Heart right ventricle (tissue), 16 donors: ENCODE data around the gene RCOR3. TPM values are rescaled to one million over a fixed set of nuclear protein-coding genes. Genes with fewer than 3 reads are reported as not detected.

Experiments
- ATAC-seq, 8 donors: fragments of 200-7000 bp; cut with Tn5 transposase; one replicate each; pipeline ENCODE4 v1.9.1; 2020; ENCODE audit warnings: mild to moderate bottlenecking in 8 of 8, moderate library complexity in 8 of 8, moderate number of reproducible peaks in 1 of 8
- DNase-seq, 2 donors: peaks; one replicate each; pipeline ENCODE4 v3.0.0-alpha.2; 2020
- H3K27ac ChIP-seq, 10 donors: fragments of 200-600 bp; sonication (generic) in 2 of 10; one replicate each; pipeline versions ENCODE4 v1.5.0 to v1.8.0; 2020 to 2022; ENCODE audit warnings: mild to moderate bottlenecking in 3 of 10
- H3K27me3 ChIP-seq, 7 donors: fragments of 200-600 bp; one replicate each; pipeline ENCODE4 v1.8.0; 2021 to 2022; ENCODE audit warnings: mild to moderate bottlenecking in 2 of 7
- H3K36me3 ChIP-seq, 9 donors: fragments of 200-600 bp; sonication (generic) in 1 of 9; one replicate each; pipeline versions ENCODE4 v1.5.0 to v1.8.0; 2020 to 2022; ENCODE audit warnings: mild to moderate bottlenecking in 2 of 9
- H3K4me1 ChIP-seq, 9 donors: fragments of 200-600 bp; sonication (generic) in 1 of 9; one replicate each; pipeline versions ENCODE4 v1.5.0 to v1.8.0; 2020 to 2022; ENCODE audit warnings: mild to moderate bottlenecking in 4 of 9
- H3K4me3 ChIP-seq, 10 donors: fragments of 200-600 bp; sonication (generic) in 2 of 10; one replicate each; pipeline versions ENCODE4 v1.5.0 to v1.8.0; 2020 to 2022; ENCODE audit warnings: mild to moderate bottlenecking in 7 of 10, moderate library complexity in 2 of 10
- H3K9me3 ChIP-seq, 11 donors: fragments of 200-600 bp in 10 of 11; sonication (generic) in 2 of 11; one replicate each; pipeline versions ENCODE4 v1.5.0 to v1.8.0; 2013 to 2022; ENCODE audit warnings: mild to moderate bottlenecking in 2 of 11, control low read depth in 1 of 11, moderate library complexity in 1 of 11
- WGBS, 2 donors: extraction: QIAGEN DNeasy Blood & Tissue Kit; methylation state at CpG; one replicate each; pipeline ENCODE4 v1.1.7; 2013; ENCODE audit warnings: inconsistent platforms in 1 of 2; 5-methylcytosine and 5-hydroxymethylcytosine counted together
- intact Hi-C, 10 donors: fragments of 100-400 bp; cut with DNase I; formaldehyde crosslinking; loops; one replicate each; pipeline versions ENCODE4 v1.11.1 to v1.14.2; 2022
- polyA plus RNA-seq, 2 donors: library from polyadenylated mRNA; stranded (reverse); fragments of 200-250 nt; gene quantifications; one replicate each; pipeline ENCODE4 v1.2.3, GENCODE V29; 2013
- total RNA-seq, 10 donors: library from RNA; stranded (reverse); fragmentation: NEBNext Ultra II Directional in 3 of 10; extraction: Animal tissue kit (Norgen Biotek cat#: 25700) in 3 of 10; gene quantifications; one replicate each; pipeline versions ENCODE4 v1.2.1 to v1.2.4, GENCODE V29; 2021 to 2023
- TF ChIP-seq, protein P1 (sequence below), 9 donors: fragments of 200-600 bp; sonication (generic) in 2 of 9; IDR thresholded peaks; one replicate each; pipeline versions ENCODE4 v1.5.0 to v1.8.0; 2021 to 2022; ENCODE audit warnings: antibody characterized with exemption in 9 of 9, mild to moderate bottlenecking in 5 of 9, moderate library complexity in 1 of 9
- donor health status: Arrhythmogenic right ventricular cardiomyopathy.
- donor health status: ischemic (EF 13 %, LVEDD 7.1; RV severe dilation, severe dysfunction).
- donor health status: healthy with polysubstance abuse.
- donor health status: DM: no; HTN: yes; CAD: no.
- donor health status: DM: no; HTN: no; CAD: no.
- donor health status: ischemic (EF 25% LVEDD 6.9; RV normal size, moderate dysfunction).
- donor health status: ischemic (EF 25% LVEDD 5.7; RV mildly dilated, moderate dysfunction).
- donor health status: healthy.
- donor health status: DM: yes; HTN: yes; CAD: no.
- donor health status: Ischemic cardiomyopathy.
- donor health status: ischemic (EF 35%, LVEDD 5.7; RV mildly dilated, moderate dysfunction).
- donor health status: nonischemic (EF 11% LVEDD 7.7; RV severe dilation, severe dysfunction).
- donor health status: DM: yes; HTN: yes; CAD: no.
- donor health status: PGD.
- donor health status: ischemic (EF 29% LVEDD 5.4; RV normal size, mild dysfunction).
- donor health status: nonischemic (EF 23%, LVEDD 6.1; RV moderate dilation, normal function).

Gene RCOR3
- total and polyA plus RNA-seq, 12 donors, result 17.7 to 65.5 (median 50.1) TPM

- 94 to 95% methylated on average over 10 of the region's 10 CpGs for WGBS, 2 donors
- Histone ChIP-seq H3K27me3 (no peaks in the 10 kb centered on the region), H3K9me3 (no peaks in the 10 kb centered on the region), H3K4me1 (peaks cover 0 to 30% (median 0%) of the 10 kb centered on the region in 9 donors), H3K27ac (no peak overlapping the region), H3K4me3 (no peak overlapping the region), H3K36me3 (no peaks in the 10 kb centered on the region)
- TF ChIP-seq, protein P1, sequence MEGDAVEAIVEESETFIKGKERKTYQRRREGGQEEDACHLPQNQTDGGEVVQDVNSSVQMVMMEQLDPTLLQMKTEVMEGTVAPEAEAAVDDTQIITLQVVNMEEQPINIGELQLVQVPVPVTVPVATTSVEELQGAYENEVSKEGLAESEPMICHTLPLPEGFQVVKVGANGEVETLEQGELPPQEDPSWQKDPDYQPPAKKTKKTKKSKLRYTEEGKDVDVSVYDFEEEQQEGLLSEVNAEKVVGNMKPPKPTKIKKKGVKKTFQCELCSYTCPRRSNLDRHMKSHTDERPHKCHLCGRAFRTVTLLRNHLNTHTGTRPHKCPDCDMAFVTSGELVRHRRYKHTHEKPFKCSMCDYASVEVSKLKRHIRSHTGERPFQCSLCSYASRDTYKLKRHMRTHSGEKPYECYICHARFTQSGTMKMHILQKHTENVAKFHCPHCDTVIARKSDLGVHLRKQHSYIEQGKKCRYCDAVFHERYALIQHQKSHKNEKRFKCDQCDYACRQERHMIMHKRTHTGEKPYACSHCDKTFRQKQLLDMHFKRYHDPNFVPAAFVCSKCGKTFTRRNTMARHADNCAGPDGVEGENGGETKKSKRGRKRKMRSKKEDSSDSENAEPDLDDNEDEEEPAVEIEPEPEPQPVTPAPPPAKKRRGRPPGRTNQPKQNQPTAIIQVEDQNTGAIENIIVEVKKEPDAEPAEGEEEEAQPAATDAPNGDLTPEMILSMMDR (IDR thresholded peaks at IDR 0.05), result no peak
- ATAC-seq, result peak in 2 of 8 donors; percentile 33 to 63
- intact Hi-C loops, result no loop called here
- no peak for DNase-seq
These were observed 81.7 kb downstream of the RCOR3 start for GRCh38 chr1:211340622-211341507.

DNA sequence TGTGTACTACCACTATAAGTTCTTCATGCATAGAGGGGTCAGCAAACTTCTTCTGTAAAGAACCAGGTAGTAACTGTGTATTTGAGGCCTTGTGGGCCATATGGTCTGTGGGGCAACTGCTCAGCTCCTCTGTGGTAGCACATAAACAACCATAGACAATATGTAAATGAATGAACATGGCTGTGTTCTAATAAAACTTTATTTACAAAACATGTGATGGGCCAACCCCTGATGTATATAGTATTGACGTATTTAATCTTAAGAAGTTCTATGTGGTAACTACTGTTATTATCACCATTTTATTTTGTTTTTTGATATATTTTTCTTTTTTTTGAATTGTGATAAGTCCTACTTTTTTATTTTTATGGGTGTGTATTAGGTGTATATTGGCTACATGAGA is 82.8 kb downstream of the RCOR3 start:
- Histone ChIP-seq H3K27me3 (no peaks in the 10 kb centered on the region), H3K9me3 (no peaks in the 10 kb centered on the region), H3K36me3 (no peaks in the 10 kb centered on the region), H3K27ac (no peak overlapping the region), H3K4me3 (no peak overlapping the region), H3K4me1 (peaks cover 0 to 30% (median 0%) of the 10 kb centered on the region in 9 donors)
- DNase-seq (no peak), ATAC-seq (no peak)
- TF ChIP-seq, protein P1 (IDR thresholded peaks at IDR 0.05), result no peak
- intact Hi-C loops, result no loop called here
- 97 to 99% methylated on average over 1 of the region's 1 CpG for WGBS, 2 donors

- H3K9me3 ChIP-seq, result no peaks in the 10 kb centered on the region
- intact Hi-C loops, result no loop called here
- no peak for ATAC-seq
- no peaks in the 10 kb centered on the region for H3K36me3 ChIP-seq
- WGBS, 2 donors, result 85 to 95% methylated on average over 4 of the region's 4 CpGs
- TF ChIP-seq, protein P1 (IDR thresholded peaks at IDR 0.05), result no peak
- no peaks in the 10 kb centered on the region for H3K27me3 ChIP-seq
- H3K4me1 ChIP-seq, result peaks cover 0 to 32% (median 0%) of the 10 kb centered on the region in 9 donors
- H3K4me3 ChIP-seq, result no peak overlapping the region
- no peak for DNase-seq
- H3K27ac ChIP-seq, result no peak overlapping the region
These were observed 84.4 kb downstream of the RCOR3 start for GRCh38 chr1:211343607-211344006.

- intact Hi-C loops, result no loop called here
- Histone ChIP-seq H3K9me3 (no peaks in the 10 kb centered on the region), H3K36me3 (no peaks in the 10 kb centered on the region), H3K4me3 (no peak overlapping the region), H3K27me3 (no peaks in the 10 kb centered on the region), H3K27ac (no peak overlapping the region), H3K4me1 (peaks cover 0 to 30% (median 0%) of the 10 kb centered on the region in 9 donors)
- TF ChIP-seq, protein P1 (IDR thresholded peaks at IDR 0.05), result no peak
- 66 to 79% methylated on average over 6 of the region's 6 CpGs for WGBS, 2 donors
- DNase-seq, result no peak
- ATAC-seq, result peak in 2 of 8 donors; percentile 25 to 50
These were observed 85.0 kb downstream of the RCOR3 start for GRCh38 chr1:211344152-211344618.
